ENCODE results near the gene ACBD6.

Gene ACBD6

GRCh38 chr1:180363246-180363995 lies 139.0 kb downstream of the ACBD6 start:
- DNase-seq: no peak

DNA sequence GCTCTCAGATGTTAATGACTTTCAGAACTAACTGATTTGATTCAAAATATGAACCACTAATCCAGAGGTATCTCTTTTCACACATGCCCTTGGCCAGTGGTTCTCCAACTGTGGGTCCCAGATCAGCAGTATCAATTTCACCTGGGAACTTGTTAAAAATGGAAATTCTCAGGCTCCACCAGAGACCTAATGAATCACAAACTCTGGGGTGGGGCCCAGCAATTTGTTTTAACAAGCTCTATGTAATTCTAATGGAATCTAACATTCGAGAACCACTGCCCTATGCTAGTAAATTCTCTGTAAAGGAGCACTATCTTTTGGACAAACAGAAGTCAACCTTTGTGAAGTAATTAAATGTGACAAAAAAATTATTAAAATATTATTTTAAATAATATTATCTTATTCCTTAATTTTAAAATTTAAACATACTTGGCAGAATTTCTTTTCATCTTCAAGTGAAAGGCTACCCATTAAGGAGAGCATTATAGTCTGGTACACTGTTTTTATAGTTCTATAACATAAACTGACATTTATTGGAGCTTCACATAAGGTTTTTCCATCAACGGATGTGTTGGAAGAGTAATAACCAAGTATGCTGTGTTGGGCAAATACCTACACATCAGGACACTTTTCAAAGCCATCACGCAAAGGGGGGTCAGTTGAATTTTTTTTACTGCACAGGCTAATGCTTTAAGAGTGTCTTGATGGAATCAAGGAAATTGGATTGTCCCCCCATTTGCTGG lies 141.9 kb downstream of the ACBD6 start:
- DNase-seq: no peak

GRCh38 chr1:180358649-180359048 lies 143.7 kb downstream of the ACBD6 start:
- peak; percentile 60 for DNase-seq

DNA sequence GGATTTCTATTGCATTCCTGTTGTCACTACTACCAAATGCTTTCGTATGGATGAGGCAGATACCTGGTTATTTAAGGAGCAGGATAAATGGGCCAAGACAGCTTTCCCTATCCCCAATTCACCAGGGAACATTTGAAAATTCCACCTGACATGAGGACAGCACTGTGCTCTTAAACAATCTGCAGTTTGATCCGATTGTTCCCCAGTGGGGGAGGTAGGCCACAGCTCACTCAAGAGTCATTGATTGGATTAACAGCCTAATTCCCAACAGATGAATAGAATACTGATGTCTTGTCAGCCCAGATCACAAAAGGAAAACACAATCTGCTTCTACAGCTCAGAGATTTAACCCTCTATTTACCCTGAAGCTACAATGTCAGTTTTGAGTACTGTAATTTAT lies 148.4 kb downstream of the ACBD6 start:
- DNase-seq: no peak

DNA sequence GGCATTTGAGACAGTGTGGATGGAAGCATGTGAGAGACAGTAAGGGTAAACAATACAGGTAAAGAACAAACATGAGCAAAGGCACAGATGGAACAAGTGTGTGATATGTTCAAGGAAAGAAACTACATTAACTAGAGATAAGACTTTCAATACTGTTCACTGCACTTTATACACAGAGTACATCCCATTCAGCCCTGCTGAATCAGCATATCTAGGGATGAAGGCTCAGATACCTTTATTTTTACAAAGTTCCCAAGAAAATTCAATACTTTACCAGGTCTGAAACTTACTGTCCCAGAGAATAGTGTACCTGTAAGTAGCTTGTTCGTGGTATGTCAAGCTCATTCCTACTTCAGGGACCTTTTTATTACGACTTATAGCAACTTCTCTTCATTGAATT lies 149.8 kb downstream of the ACBD6 start:
- no peak for DNase-seq

DNA sequence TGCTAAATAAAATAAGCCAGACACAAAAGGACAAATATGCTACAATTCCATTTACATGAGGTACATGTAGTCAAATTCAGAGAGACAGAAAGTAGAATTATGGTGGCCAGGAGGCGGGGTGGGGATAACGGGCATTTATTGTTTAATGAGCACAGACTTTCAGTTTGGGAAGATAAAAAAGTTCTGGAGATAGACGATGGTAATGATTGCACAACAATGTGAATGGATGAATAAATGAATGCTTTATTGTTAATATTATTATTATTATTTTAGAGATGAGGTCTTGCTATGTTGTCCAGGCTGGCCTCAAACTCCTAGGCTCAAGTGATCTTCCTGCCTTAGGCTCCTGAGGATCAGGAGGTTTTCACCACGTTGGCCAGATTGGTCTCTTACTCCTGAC lies 150.4 kb downstream of the ACBD6 start:
- no peak for DNase-seq

GRCh38 chr1:180345148-180345547 lies 157.2 kb downstream of the ACBD6 start:
- no peak for DNase-seq

DNA sequence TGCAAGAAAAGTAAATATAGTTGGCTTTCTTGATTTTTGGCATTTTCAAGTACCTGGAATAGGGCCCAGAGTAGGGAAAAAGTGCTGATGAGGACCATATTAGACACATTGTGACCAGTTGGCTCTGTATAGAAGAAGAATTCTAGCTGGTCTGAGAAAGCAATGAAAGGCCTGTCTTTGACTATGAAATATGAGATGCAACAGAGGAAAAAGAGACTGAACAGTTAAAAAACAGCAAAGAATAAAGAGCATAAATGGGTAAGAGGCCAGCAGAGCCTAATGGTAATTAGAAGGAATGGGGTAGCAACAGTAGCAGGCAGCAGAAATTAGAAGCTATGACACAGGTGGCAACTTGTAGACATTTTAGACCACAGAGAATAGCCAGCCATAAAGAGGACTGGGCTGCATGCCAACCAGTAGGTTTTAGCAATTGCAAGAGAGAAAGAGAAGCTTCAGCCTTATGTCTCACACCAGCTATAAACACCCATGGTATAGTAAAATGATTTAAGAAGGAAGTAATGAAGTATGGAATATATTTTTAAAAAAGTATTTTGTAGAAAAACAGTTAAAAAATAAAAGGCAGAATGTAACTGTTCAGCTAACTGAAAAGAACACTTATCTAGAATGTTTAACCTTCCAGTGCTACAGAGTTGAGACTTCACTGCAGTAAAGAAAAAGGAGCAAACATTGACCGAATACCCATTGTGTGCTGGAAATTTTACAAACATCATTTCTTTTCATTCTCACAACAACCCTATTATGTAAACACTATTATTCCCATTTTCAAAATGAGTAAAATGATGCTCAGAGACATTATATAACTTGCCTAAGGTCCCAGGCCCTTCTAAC lies 158.2 kb downstream of the ACBD6 start:
- peak; percentile 99 for DNase-seq

DNA sequence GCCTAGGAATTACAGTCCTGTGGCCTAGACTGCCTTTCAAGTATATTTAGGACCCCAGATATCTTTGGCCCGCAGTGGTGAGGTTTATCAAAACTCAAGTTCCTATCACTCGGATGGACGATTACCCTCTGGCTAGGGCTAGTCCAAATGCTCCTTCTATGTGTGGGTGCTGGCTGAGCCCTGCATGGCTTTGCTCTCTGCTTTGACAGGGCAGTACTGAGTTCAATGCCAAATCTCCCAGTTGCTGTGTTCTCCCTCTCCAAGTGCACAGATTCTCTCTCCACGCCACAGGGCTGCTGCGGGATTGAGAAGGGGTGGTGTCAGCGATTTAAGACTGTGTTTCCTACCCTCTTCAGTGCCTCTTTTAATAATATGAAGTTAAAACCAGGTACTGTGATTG lies 175.3 kb downstream of the ACBD6 start:
- DNase-seq: no peak

- no peak for DNase-seq
These were observed 189.5 kb downstream of the ACBD6 start for GRCh38 chr1:180312926-180313325.

GRCh38 chr1:180311011-180311730 lies 191.2 kb downstream of the ACBD6 start:
- no peak for DNase-seq

- no peak for DNase-seq
These were observed 192.3 kb downstream of the ACBD6 start for GRCh38 chr1:180310095-180310494.

- DNase-seq: no peak
These were observed 193.0 kb downstream of the ACBD6 start for GRCh38 chr1:180309338-180309737.

DNA sequence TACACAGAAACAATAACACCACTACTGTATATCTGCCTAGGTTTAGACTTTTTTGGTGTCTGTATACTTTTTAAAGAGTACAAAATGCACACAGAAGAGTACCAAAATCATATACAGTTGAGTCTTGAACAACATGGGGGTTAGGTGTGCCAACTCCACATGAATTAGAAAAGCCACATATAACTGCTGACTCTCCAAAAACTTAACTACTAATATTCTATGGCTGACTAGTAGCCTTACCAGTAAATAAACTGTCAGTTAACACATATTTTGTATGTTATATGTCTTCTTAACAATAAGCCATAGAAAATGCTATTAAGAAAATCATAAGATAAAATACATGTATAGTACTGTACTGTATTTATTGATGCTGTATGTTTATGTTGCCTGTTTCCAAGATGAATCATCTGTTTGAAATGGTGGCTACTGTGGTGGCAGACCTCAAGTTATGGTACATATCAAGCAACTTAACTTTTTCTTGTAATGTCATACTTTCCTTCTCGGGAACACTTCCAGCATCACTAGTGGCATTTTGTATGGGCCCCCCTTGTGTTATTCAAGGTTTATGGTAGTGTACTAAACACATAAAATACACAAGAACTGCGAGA lies 201.1 kb downstream of the ACBD6 start:
- DNase-seq: no peak

GRCh38 chr1:180299479-180300221 lies 202.7 kb downstream of the ACBD6 start:
- no peak for DNase-seq

GRCh38 chr1:180295999-180296398 lies 206.4 kb downstream of the ACBD6 start:
- DNase-seq: no peak

- DNase-seq: no peak
These were observed 207.7 kb downstream of the ACBD6 start for GRCh38 chr1:180294711-180295110.

GRCh38 chr1:180291004-180291403 lies 211.4 kb downstream of the ACBD6 start:
- no peak for DNase-seq

GRCh38 chr1:180290265-180291001 lies 211.9 kb downstream of the ACBD6 start:
- DNase-seq: no peak

DNA sequence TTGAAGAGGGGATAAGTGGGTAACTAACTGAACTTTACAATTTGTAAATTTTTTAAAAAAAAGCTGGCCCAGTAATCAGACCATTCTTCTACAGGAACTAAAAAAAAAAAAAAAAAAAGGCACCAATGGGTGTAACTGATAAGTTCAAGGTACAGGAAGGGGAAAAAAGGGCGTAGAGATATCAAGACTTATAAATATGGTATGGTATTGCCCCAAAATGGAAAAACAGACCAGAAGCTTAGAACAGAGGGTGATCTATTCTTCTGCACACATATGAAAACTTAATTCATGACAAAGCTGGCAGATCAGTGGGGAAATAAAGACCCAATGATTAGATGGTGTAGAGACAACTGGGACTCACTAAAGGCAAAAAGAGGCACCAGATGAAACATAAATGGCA lies 213.4 kb downstream of the ACBD6 start:
- DNase-seq: no peak
